HG02970 (cell line): ENCODE data around the gene IMPG2.

ENCODE experiments used
- ATAC-seq: cut with Tn5 transposase; IDR thresholded peaks from one replicate; pipeline ENCODE4 v1.9.1; 2021; ENCODE audit warnings: mild to moderate bottlenecking, moderate library complexity, moderate number of reproducible peaks; ENCODE audit not compliant: unreplicated experiment, low FRiP score

The IMPG2 gene

GRCh38 chr3:101243285-101244211 is 76.8 kb downstream of the IMPG2 start:
- no peak for ATAC-seq

DNA sequence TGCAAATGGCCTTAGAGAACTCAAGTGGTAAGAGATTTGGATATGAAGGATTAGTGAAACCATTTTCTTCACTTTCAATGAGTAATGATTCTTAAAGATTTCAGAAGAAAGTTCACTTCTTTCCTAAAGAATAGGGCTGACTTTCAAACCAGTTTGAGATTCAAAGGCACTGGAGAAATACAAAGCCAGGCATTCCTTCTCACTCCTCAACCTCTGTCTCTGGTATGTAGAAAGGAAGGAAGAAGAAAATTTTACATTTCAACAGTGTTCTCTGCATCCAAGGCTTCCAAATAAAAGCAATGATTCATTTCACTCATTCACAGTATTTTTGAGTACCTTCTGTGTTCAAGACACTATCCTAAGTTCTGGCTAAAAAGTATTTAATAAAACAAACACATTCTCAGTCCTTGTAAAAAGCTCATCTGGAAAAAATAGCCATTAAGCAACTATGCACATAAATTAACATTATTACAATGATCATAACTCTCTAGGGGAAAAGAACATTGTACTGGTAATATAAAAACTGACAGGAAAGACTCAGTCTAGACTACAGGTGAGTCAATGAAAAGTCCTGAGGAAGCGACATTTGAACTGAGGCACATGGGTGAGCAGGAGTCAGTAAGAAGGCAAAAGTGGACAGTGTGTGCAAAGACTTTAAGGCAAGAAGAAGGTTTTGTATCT is 79.5 kb downstream of the IMPG2 start:
- ATAC-seq = no peak

DNA sequence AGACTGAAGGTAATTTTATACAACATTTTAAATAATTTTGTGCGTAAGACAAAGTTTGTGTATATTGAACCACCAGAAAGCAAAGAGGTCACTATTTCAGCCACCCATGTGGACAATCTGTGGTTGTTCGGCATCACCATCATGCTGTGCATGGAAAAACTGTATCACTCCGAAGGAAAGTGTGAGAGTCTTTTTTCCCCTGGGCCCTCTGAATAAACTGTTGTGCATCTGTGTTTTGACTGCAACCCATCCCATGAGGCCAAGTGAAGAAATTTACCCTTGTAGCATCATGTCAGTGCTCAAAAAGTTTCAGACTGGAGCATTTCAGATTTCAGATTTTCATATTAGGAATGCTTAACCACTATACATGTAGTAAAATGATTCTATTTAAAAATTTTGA is 85.3 kb downstream of the IMPG2 start:
- no peak for ATAC-seq

GRCh38 chr3:101230618-101231017 is 89.8 kb downstream of the IMPG2 start:
- ATAC-seq = no peak

DNA sequence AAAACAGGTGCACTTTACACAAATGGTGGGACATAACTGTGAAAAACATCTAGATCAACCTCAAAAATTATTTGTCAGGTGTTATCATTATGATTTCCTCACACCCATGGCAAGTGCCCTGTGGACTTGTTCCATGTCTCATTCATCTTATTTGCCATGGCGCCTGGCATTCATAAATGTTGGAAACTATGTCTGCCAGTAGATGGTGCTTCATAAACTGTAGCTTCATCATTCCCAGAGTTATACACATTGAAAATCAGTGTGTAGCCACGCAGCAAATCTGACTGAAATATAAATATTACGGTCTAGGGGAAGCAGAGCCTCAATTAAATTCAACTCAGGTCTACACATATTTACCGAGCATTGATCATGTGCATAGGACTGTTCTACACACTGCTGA is 90.7 kb downstream of the IMPG2 start:
- ATAC-seq = no peak

DNA sequence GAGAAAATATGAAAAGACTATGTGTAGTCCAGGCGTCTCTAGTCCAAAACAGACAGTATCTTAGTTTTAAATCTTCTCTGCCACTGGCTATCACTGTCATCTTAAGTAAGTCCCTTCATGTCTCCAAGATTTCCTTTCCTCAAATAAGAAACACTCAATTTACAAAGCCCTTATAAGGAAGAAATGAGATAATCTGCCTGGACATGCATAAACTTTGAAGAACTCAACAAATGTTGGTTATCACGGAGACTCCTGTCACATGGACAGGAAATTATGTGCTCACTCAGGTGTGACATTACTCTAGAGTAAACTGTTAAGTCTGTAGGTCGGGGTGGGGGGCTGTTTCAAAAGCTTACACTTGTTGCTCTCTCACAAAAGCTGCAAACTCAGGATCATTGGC is 91.9 kb downstream of the IMPG2 start:
- no peak for ATAC-seq

DNA sequence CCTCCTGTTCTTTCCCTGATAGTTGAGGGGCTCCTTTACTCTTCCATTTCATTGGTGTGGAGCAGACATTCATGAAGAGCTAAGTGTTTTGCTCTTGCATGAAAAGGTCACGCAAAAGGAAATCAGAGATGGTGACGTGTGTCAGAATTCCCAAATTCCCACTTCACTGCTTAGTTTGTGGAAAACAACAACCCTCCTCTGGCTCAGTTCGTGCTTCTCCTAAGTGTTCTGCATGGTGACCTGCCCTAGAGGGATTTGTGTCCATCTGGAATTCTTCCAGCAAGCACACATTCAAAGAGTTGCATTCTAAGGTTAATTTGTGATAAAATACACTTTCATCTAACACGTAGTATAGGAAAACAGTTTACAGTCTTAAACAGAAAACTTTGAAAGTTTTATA is 95.6 kb downstream of the IMPG2 start:
- no peak for ATAC-seq

GRCh38 chr3:101223016-101223415 is 97.4 kb downstream of the IMPG2 start:
- no peak for ATAC-seq

DNA sequence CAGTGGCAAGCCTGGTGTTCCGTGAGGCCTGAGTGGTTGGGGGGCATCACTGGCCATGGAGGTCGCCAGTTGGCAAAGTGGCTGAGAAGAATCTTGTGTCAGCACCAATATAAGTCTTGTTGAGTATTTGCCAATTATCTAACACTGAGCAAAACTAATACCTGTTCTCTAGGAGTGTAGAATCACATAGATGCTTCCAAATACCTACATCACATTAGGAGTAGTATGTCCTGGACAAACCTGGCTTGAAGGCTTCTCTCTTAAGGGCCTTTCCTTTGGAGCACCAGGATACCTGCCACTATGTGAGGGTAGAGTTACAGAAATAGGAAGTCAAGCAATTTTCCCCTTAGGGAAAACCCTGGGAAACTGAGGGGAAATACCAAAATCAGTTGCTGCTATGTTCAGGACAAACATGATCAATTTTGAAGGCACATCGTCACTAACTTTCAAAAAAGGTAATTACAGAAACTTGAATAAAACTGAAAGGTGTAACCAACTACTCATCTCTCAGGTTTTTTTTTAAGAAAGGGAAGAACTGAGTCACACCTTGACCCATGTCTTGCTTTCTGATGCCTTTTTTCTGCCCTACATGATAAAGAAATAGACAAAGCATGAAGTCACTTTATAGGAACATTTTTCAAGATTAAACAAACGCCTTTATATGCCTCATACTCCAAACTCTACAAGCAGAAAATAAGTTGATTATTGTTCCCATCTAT is 100.4 kb downstream of the IMPG2 start:
- ATAC-seq = no peak

DNA sequence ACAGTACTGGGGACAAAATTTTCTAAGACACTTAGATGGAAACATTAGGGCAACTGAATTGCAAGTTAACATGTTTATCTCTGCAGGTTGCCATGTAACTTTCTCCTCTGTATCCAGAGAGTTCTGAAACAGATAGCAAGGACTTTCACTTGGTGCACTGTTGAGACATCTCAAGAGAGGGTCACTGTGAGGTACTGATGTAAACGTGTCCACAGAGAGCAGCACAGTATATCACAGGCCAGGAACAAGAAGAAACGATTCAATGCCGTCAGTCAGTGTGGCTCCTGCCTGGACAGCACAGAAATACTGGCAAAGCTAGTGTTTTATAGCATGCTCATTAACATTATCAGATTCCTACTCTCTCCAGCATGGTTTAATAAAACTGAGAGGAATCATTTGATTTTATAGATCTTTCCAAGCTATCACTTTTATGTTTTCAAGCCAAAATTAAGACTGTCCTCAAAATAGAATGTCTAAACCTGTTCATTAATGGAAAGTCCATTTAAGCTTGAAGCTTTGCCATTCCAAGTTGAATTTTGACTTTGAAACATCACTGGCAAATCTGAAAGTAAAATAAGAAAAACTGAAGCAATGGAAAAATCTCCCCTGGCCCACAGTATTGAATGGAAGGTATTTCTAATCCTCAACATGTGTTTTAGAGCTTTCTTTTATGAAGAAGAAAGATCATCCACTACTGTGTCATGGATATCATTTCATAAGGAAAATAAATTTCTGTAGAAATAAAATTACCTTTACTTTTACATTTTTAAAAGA is 102.7 kb downstream of the IMPG2 start:
- no peak for ATAC-seq

DNA sequence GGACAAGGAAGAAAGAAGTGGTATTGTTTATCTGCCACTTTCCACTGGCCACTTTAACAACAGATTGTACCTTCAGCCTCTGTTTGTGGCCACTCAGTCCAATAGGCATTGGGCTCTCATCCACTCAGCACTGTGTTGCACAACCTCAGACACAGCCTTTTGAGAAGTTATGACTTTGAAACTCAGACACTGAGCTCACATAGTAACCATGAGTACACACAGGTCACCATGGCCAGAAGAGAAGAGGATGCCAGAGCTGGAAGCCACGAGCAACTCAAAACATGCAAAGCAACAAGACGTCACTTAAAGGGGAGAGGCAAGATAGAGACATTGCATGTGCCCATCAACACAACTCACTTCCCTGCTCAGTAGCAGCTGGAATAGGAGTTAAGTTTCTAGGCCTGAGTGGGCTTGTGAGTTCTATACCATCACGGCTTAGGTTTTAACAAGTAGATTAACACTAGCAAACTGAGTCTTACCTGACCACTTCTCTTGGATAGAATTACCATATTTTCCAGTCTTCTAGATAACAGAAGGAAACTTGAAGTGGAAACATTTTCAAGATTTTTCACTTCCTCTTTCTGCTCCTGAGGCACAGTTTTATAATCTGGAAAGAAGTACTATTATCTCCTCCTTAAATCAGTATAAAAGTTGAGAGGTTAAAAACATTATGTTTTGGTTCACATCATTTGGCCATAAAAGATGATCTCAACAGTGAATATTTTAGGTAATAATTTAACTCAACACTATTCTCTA is 103.5 kb downstream of the IMPG2 start:
- ATAC-seq = no peak

DNA sequence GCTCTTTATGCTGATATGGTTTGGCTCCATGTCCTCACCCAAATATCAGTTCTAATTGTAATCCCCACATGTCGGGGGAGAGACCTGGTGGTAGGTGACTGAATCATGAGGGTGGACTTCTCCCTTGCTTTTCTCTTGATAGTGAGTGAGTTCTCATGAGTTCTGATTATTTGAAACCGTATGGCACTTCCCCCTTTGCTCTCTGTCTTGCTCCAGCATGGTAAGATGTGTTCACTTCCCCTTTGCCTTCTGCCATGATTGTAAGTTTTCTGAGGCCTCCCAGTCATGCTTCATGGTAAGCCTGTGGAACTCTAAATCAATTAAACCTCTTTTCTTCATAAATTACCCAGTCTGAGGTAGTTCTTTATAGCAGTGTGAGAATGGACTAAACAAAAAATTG is 107.6 kb downstream of the IMPG2 start:
- ATAC-seq = no peak

DNA sequence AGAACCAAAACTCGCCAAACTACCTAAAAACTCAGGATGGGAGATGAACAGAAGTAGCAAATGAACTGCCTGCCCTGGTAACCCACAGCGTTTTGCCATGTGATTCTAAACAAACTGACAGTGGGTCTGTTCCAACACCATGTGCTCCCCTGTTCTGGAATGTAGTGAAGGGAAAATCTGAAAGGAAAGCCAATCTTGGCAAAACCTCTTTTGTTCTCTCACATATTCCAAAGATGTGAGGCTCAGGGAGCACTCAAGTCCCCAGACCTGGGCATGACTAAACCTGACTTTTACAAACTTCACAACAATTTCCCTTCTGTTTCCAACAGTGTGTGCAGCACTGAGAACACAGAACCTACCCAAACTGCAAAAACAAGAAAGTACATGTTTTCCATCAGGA is 116.1 kb downstream of the IMPG2 start:
- no peak for ATAC-seq

- no peak for ATAC-seq
Measured at GRCh38 chr3:101203411-101203810, 117.0 kb downstream of the IMPG2 start.

GRCh38 chr3:101202640-101203039 is 117.7 kb downstream of the IMPG2 start:
- no peak for ATAC-seq

GRCh38 chr3:101200461-101200860 is 119.9 kb downstream of the IMPG2 start:
- no peak for ATAC-seq

DNA sequence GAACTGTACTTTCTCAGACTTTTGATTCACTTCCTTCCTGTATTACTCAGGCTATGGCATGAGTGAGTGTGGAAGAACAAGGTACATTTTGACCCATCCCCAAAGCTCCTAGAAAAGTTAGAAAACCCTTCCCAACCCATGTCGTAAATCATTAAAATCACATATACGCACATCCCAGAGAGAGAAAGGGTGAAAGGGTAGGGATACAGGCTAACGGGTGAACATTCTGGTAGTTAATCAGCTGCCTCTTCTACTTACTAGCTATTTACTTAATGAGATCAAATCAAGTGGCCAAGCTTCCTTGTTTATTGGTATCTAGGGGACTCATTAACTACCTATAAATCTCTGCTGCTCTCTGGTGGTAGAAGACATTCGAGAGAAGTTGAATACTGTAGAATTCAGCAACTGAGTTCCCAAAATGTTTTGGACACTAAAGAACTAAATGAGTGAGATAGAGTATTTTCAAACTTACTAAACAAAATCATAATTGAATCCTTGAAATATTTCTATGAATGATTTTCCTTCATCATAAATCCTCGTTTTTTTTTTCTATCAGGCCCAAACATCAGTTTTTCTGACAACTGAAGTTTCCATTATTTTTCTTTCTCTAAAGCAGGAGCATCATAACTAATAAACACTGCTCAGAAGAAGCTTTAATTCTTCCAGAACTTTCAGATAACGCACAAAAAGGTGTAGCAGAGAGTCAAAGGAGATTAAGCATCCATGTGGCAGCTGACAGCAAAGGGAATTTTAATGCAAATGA is 124.2 kb downstream of the IMPG2 start:
- no peak for ATAC-seq

GRCh38 chr3:101194392-101194791 is 126.0 kb downstream of the IMPG2 start:
- ATAC-seq = no peak

- ATAC-seq = no peak
Measured at GRCh38 chr3:101193957-101194356, 126.4 kb downstream of the IMPG2 start.
